Stimulated activated effector memory CD8-positive, alpha-beta T cell treated with anti-CD3 and anti-CD28 coated beads, Interleukin-12 subunit alpha, Interleukin-12 subunit beta, amount 100 ng/mL, for 72 hours (primary cell): ENCODE results near the gene RANBP3.

Experiments used
- ATAC-seq: fragments of 150-1000 bp; cut with Tn5 transposase; 2 replicates; pipeline ENCODE4 v1.10.0; 2021
- DNase-seq, 2 donors: peaks; one replicate each; pipeline ENCODE4 v3.0.0; 2021 to 2022; ENCODE audit warnings: low spot score in 2 of 2
- H3K27ac Mint-ChIP-seq: one replicate; pipeline ENCODE4 v1.8.0; 2022; ENCODE audit warnings: mild to moderate bottlenecking, mixed read lengths
- H3K36me3 Mint-ChIP-seq: one replicate; pipeline ENCODE4 v1.8.0; 2022; ENCODE audit warnings: mild to moderate bottlenecking, mixed read lengths
- H3K4me1 Mint-ChIP-seq: one replicate; pipeline ENCODE4 v1.8.0; 2022; ENCODE audit warnings: mixed read lengths
- H3K4me3 Mint-ChIP-seq: one replicate; pipeline ENCODE4 v1.8.0; 2022; ENCODE audit warnings: mild to moderate bottlenecking, mixed read lengths
- H3K9me3 Mint-ChIP-seq: one replicate; pipeline ENCODE4 v1.8.0; 2022; ENCODE audit warnings: mixed read lengths

Gene RANBP3

DNA sequence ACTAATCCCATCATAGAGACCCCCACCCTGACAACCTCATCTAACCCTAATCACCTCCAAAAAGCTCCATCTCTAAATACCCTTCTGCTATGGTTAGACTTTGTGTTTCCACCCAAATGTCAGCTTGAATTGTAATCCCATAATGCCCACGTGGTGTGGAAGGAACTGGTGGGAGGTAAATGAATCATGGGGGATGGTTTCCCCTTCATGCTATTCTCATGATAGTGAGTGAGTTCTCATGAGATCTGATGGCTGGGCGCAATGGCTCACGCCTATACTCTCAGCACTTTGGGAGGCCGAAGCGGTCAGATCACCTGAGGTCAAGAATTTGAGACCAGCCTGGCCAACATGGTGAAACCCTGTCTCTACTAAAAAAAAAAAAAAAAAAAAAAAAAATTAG is 70.7 kb downstream of the RANBP3 start:
- Mint-ChIP-seq H3K36me3 (peaks cover 21% of the 10 kb centered on the region), H3K4me3 (peak overlapping the region; percentile 28), H3K27ac (peak overlapping the region; percentile 35), H3K9me3 (no peaks in the 10 kb centered on the region), H3K4me1 (peaks cover 28% of the 10 kb centered on the region)
- ATAC-seq (no peak), DNase-seq (no peak)

DNA sequence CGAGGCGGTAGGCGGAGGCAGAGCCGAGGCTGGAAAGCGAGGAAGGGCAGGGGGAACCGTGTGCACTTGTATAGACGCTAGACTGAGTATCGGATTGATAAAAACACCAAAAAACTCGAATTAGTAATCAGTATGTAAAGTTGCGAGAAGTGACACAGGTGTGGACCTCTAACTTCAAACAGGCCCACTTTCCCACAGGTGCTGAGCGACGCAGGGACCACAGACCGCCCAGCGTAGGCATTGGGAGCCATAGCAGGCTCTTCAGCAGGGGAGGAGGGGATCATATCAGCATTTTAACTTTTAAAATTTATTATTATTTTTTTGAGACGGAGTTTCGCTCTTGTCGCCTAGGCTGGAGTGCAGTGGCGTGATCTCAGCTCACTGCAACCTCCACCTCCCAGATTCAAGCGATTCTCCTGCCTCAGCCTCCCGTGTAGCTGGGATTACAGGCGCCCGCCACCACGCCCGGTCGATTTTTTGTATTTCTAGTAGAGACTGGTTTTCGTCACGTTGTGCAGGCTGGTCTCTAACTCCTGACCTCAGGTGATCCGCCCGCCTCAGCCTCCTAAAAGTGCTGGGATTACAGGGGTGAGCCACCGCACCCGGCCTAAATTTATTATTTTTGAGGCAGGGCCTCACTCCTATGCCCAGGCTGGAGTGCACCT is 72.7 kb downstream of the RANBP3 start:
- no peaks in the 10 kb centered on the region for H3K9me3 Mint-ChIP-seq
- DNase-seq = no peak
- peaks cover 38% of the 10 kb centered on the region for H3K4me1 Mint-ChIP-seq
- peak overlapping the region; percentile 99 for H3K4me3 Mint-ChIP-seq
- peaks cover 41% of the 10 kb centered on the region for H3K36me3 Mint-ChIP-seq
- no peak for ATAC-seq
- H3K27ac Mint-ChIP-seq = peak overlapping the region; percentile 100

DNA sequence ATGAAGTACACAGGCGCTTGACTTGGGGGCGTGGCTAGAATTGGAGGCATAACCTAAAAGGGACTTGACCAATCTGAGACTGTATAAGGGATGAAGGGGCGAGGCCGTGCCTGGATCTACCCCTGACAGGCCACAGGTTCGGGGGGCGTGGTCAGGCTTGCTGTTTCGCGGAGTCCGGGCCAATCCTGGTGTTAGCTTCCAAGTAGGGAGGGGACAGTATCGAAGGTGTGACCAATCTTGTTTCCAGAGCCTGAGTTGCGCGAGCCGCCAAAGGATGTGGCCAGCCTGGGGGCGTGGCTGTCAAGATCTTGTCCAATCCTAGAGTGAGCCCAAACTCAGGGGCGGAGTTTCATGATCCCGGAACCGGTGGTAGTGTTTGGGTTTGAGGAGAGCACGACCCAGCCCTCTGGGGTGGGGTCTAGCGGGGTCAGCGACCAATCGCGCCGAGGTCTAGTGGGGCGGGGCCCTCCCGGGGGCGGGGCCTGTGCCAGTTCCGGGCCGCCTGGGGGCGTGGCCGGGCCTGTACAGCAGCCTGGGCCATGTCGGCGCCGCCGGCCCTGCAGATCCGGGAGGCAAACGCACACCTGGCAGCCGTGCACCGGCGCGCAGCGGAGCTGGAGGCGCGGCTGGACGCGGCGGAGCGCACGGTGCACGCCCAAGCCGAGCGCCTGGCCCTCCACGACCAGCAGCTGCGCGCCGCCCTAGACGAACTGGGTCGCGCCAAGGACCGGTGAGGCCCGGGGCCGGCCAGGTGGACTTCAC is 73.4 kb downstream of the RANBP3 start, which contains the start of gene VMAC:
Gene VMAC (plus strand): TSS at position 521 of the 762 bp plus-strand sequence. CDS start 19 bp downstream, at position 540.
- Mint-ChIP-seq H3K36me3 (peaks cover 46% of the 10 kb centered on the region), H3K4me1 (peaks cover 42% of the 10 kb centered on the region), H3K27ac (peak within 1 kb of the TSS; percentile 100), H3K4me3 (peak within 1 kb of the TSS; percentile 99), H3K9me3 (no peaks in the 10 kb centered on the region)
- peak; percentile 83 for ATAC-seq
- DNase-seq = peak; percentile 98 to 99

DNA sequence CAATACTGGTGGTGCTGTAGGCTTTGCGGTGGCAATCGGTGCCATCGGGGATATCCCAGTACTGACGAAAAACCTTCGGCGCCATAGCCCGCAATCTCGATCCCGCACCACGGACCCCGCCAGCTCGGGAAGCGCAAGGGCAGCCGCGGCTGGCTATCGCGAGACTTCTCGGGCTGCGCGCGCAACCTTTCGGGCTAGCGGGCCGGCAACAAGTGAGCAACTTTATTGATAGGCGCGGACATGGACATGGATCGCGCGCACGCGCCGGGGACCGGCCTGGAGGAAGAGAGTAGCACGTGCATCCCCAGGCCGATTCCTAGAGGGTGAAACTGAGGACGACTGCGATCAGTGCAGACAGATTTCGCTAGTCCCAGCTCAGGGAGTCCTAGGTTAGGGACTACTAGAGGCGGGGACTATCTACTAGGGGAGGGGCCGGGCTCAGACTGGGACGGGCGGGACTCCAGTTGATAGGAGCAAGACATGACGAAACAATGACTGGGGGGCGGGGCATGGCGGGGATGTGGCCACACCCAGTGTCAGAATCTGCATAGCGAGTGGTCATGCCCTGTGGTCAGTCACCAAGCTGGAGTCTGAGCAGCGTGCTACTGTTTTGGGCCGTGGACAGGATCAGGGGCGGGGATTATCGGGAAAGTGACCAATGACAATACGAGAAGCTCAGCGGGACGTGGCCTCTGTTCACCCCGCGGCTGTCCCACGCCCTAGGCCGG is 74.2 kb downstream of the RANBP3 start, which contains the start of gene NDUFA11:
Gene NDUFA11 (minus strand): TSS at position 167 of the 728 bp plus-strand sequence. CDS start 82 bp downstream, at position 85.
- Mint-ChIP-seq H3K4me3 (peak within 1 kb of the TSS; percentile 99), H3K4me1 (peaks cover 42% of the 10 kb centered on the region)
- DNase-seq = peak; percentile 98 to 99

DNA sequence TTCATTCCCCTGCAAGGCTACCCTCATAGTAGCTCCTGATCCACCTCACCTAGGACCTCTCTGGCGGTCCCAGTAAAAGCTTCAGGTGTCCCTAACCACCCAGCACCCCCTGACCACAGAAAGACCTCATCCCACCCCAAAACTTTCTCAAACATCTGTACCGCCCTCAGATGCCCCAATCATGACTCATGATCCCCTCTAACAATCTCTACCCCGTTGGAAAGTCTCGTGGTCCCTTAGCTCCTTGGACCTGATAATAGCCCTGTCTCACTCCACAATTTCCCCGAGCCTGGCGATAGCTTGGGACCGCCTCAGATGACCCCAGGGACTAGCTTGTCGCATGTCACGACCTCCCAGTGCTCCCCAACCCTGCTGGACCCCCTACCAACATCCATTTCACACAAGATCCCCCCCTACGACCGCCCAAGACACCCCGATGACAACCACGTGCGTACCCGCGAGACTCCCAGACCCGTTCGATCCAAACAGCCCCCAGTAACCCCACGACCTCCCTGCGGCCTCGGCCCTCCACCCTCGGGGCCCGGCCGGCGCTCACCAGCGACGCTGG is 74.8 kb downstream of the RANBP3 start:
- no peak for ATAC-seq
- peaks cover 49% of the 10 kb centered on the region for H3K36me3 Mint-ChIP-seq
- H3K4me3 Mint-ChIP-seq = peak overlapping the region; percentile 99
- no peak for DNase-seq
- no peaks in the 10 kb centered on the region for H3K9me3 Mint-ChIP-seq
- H3K4me1 Mint-ChIP-seq = peaks cover 42% of the 10 kb centered on the region
- peak overlapping the region; percentile 100 for H3K27ac Mint-ChIP-seq

More for the DNA sequence above, 74.2 kb downstream of the RANBP3 start, which contains the start of gene NDUFA11:
- peaks cover 46% of the 10 kb centered on the region for H3K36me3 Mint-ChIP-seq
- H3K27ac Mint-ChIP-seq = peak within 1 kb of the TSS; percentile 100
- ATAC-seq = peak; percentile 75
- H3K9me3 Mint-ChIP-seq = no peaks in the 10 kb centered on the region

DNA sequence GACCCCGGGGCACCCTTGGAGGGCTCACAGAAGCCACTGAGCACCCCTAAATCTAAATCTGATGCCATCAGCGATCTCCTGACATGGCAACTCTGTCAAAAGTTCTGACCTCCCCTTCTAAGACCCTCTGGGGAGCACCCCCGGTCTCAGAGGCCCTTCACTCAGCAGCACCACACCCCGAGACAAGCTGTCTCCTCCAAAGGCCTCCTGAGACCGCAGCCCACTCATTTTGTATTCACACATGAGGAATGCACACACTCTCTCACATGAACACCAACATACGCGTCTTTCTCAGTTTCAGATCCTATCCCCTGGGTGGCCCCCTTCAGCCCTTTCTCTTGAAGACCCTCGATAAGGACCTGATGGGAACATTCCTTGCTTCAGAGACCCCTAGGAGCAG is 77.0 kb downstream of the RANBP3 start:
- Mint-ChIP-seq H3K27ac (peak overlapping the region; percentile 87), H3K4me1 (peaks cover 27% of the 10 kb centered on the region), H3K9me3 (no peaks in the 10 kb centered on the region), H3K36me3 (peaks cover 53% of the 10 kb centered on the region), H3K4me3 (no peak overlapping the region)
- ATAC-seq (no peak), DNase-seq (no peak)

DNA sequence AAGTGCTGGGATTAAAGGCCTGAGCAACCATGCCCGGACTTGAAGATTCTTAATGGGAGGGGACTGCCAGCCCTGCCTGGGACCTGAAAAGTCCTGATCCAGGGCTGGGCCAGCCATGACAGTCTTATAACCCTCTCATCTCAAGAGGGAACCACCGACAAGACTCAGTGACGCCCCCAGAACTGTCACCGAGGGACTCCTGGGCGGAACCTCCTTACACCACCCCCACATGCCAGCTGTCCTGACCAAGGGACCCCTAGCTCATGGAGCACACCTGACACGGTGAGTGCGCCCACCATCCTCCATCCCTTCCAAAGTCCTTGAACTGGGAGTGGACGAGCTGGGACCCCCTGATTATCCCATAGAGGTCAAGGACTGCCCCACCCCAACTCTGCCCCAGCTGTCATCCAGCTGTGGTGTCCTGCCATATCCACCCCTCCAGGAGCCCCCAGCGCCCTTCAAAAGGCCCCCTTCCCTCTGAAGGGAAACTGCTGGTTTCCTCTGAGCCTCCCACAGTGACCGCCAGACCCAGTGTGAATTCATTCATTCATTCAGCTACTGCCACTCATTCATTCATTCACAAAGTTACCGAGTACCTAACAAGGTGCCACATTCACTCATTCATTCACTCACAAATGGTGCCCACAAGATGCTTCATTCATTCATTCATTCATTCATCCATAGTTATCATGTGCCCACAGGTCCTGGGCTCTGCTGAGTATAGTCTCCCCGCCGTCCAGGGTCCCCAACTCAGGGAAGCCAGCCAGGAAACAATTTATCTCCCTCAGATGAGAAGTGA is 78.0 kb downstream of the RANBP3 start:
- Mint-ChIP-seq H3K27ac (peak overlapping the region; percentile 67), H3K36me3 (peaks cover 57% of the 10 kb centered on the region), H3K4me1 (peaks cover 27% of the 10 kb centered on the region), H3K9me3 (no peaks in the 10 kb centered on the region), H3K4me3 (no peak overlapping the region)
- ATAC-seq = no peak
- no peak for DNase-seq

DNA sequence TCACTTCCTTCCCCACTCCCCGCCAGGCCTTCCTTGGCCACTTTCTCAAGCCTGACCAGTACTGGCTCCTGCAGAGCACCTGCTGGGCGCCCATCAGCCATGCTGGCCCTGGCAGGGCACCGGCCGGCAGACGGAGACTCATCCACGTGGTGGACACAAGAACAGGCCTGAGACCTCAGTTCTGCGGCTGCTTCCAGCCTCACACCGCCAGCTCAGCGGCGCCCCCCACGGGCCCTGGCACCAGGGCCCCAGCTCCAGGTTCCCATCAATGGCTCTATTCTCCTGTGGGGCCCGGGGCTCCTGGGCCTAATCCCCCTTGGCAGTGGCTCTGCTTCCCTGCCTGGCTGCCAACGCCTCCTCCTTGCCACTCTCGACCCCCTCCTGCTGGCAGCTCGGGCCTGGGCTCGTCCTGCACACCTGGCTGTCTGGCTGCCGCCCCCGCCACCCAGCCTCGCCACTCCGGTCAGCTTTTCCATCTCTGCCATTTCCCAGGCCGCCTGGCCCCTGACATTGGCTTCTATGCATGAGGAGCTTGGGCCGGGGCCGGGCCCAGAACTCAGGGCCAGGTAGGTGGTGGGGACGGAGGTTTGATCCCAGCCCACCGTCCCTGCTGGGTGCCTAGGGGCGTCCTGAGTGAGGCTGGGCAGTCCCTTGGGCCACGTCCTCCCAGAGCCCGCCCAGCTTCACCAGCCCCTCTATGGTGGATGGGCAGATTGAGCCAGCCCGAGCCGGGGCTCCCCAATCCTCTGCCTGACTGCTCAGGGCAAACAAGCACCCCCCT is 80.6 kb downstream of the RANBP3 start:
- no peak for DNase-seq
- H3K4me1 Mint-ChIP-seq = peaks cover 15% of the 10 kb centered on the region
- no peaks in the 10 kb centered on the region for H3K9me3 Mint-ChIP-seq
- ATAC-seq = no peak
- H3K27ac Mint-ChIP-seq = peak overlapping the region; percentile 78
- H3K36me3 Mint-ChIP-seq = peaks cover 38% of the 10 kb centered on the region
- no peak overlapping the region for H3K4me3 Mint-ChIP-seq

DNA sequence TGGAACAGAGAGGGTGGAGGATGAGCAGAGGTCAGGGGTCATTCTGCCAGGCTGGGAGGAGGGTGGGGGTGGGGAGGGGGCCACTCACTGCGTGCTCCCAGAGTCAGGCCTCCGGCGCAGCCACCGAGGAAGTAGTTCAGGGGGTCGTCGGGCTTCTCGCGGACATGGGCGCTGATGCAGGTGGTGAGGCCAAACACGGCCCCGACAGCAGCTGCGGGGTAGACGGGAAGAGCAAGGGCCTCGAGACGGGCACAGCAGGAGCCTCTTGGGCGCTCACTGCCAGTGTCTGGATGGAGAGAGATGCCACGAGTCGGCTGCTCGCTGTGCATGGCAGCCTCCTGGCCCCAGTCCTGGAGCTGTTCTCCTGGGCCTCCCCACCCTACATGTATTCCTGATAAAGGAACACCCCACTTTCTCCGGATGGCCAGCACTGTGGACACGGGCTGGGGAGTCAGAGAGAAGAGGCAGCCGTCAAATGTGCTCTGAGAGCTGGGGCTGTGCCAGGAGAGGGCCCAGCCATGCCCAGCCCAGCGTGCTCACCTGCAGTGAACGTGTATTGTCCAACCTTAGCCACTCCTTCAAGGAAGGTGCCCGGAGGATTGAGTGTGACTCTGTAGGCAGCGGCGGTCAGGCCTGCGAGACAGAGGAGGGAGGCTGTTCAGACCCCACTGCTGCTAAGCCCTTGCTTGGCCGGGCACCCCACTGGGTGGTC is 81.4 kb downstream of the RANBP3 start:
- Mint-ChIP-seq H3K9me3 (no peaks in the 10 kb centered on the region), H3K27ac (no peak overlapping the region), H3K4me3 (no peak overlapping the region), H3K4me1 (peaks cover 21% of the 10 kb centered on the region), H3K36me3 (peaks cover 32% of the 10 kb centered on the region)
- ATAC-seq (no peak), DNase-seq (no peak)

DNA sequence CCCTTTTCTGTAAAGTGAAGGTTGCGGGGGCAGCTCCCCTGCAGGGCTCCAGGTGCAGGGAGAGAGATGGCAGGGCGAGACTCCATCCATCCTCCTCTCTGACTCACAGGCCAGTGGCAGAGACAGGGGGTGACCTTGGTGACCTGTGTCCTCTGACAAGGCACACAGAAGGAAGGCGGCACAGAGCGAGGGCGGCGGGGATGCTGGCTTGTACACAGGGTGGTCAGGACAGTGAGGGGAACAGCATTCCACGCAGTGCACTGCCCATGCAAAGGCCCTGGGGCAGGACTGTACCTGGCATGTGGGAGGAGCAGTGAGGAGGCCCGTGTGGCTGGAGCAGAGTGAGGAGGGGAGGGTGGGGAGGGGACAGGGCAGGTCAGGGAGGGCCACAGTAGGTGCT is 82.0 kb downstream of the RANBP3 start:
- Mint-ChIP-seq H3K27ac (peak overlapping the region; percentile 56), H3K36me3 (peaks cover 31% of the 10 kb centered on the region), H3K4me1 (peaks cover 14% of the 10 kb centered on the region), H3K4me3 (no peak overlapping the region), H3K9me3 (no peaks in the 10 kb centered on the region)
- ATAC-seq (no peak), DNase-seq (no peak)

DNA sequence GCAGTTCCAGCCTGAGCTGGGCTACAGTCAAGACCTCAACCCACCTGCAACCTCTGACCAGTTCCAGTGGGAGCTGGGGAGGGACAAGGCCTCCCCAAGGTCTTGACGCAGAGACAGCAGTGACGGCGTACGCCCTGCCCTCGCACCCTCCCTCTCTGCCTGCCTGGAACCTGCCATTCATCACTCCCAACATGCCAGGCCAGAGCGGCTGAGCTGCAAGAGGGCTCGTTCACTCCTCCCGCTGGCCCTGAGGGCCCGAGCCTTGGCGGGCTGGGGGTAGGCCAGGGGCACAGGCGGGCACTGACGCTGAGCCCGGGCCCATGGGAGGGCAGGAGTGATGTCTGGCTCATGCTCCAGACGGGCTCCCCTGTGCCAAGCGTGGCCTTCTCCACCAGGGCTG is 82.5 kb downstream of the RANBP3 start:
- H3K4me3 Mint-ChIP-seq = no peak overlapping the region
- peak overlapping the region; percentile 56 for H3K27ac Mint-ChIP-seq
- H3K36me3 Mint-ChIP-seq = peaks cover 27% of the 10 kb centered on the region
- H3K9me3 Mint-ChIP-seq = no peaks in the 10 kb centered on the region
- ATAC-seq (no peak), DNase-seq (no peak)
- peaks cover 12% of the 10 kb centered on the region for H3K4me1 Mint-ChIP-seq

DNA sequence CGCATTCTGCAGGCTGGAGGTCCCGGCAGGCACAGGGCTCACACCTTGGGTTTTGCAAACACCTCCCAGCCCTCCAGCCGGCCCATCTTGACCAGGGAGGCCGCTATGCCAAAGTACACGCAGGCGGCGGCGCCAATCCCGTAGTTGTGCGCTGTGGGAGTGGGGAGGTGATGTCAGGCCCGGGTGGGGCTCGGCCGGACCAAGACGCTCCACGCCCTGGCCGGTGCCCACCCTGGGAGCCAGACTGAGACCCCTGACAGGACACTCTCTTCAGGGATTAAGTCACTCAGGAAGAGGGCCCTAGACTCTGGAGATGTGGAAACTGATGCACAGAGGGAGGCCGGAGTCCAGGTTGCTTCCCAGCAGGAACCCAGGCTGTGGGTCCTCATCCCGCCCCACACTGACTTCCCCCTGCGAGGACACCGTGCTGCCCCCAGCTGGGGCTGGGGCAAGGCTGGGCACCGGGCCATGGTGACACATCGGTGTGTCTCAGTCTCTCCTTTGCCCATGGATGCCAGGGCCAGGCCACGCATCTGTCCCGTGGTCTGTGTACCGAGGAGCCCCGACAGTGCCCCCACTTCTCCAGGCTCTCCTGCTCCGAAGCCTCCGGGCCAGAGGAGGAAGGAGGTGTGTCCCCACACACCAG is 83.1 kb downstream of the RANBP3 start:
- Mint-ChIP-seq H3K4me1 (peaks cover 7% of the 10 kb centered on the region), H3K27ac (no peak overlapping the region), H3K36me3 (peaks cover 23% of the 10 kb centered on the region), H3K4me3 (no peak overlapping the region), H3K9me3 (no peaks in the 10 kb centered on the region)
- DNase-seq (no peak), ATAC-seq (no peak)
